GM19328 (cell line): Measurements from ENCODE around the gene DUS2.
"Not testable (repeated sequence)": the region's sequence is repeated elsewhere in the genome, so short reads cannot be mapped to it uniquely, and the experiment has no call there.

Source experiments
- ATAC-seq: cut with Tn5 transposase; IDR thresholded peaks from one replicate; pipeline ENCODE4 v1.9.1; 2021; ENCODE audit warnings: mild to moderate bottlenecking, moderate library complexity; ENCODE audit not compliant: unreplicated experiment

DUS2 gene

DNA sequence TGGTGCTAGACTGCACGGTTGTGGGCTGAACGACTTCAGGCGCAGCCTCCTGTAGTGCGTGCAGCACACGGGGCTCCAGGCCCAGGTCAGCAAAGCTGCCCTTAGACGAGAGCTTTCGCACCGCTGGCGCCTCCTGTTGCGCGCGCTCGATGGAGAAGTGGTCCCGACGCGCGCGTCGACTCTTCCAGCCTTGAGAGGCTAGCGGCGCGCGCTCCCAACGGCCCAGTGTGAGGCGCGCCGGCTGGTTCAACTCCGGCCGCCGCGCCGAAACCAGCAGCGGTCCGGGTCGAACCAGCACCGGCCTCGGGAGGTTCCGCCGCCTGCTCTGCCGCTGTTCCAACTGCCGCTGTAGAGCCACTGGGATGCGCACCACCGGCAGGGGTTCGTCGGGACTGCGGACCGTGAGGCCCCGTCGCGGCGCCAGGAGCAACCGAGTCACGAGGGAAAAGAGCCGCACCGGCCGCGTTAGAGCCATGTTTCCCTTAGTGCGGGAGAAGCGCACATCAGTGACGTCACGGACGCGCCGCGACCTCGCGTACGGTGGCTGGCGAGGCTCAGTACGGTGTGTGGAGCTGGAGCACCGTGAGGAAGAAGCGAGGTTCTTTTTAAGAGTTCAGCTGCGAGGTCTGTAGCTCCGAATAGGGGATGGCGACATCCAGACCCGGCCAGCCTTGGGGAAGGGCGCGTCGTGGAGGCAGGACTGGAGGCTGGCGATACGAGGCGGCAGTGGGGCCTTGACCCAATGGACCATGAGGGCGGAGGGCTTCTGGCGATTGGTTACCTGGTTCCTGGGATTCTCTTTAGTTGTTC lies at the start of gene DUS2, which contains the start of gene DDX28:
DUS2 (plus strand) TSS at position 557 of the 810 bp plus-strand sequence. CDS start 14,740 bp downstream, outside the sequence.
DDX28 (minus strand) TSS at position 505 of the 810 bp plus-strand sequence; CDS start at position 475, 30 bp downstream.
- peak; percentile 65 for ATAC-seq

- no peak for ATAC-seq
These were observed 47.6 kb upstream of the DUS2 start for GRCh38 chr16:67975321-67976105.

DNA sequence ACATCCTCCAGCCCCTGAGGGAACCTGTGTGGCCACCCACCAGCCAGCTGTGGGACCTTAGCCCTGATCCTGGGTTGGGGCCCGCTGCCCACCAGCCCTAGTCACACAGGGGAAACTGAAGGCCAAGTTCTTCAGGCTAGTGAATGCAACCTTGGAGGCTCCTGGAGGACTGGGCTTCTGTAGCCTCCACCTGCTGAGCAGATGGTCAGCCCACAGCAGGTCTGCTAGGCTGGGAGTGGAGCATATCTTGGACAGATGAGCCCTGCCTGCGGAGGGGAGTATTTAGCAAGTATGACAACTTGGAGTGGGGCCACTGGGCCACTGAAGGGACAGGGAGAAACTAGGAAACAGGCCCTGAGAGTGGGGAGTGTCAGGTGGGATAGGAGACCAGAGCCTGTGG lies 46.9 kb upstream of the DUS2 start:
- ATAC-seq, result no peak

DNA sequence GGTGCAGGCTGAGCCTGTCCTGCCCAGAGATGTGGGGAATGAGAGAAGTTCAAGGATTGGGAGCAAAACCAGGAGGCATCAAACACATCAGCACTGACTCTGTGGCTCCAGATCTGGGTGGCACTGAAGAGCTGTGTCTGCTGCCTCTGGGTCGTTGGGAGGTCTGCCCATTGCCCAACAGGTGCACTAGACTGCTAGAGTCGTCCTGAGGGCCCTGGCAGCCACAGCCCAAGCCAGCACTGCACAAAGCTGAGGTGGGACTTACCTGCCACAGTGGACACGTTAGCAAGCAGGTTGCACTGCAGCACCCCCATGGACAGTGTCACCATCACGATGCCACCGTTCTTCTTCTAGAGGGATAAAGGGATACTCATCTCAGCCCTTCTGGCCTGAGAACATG lies 46.1 kb upstream of the DUS2 start:
- ATAC-seq, result no peak

DNA sequence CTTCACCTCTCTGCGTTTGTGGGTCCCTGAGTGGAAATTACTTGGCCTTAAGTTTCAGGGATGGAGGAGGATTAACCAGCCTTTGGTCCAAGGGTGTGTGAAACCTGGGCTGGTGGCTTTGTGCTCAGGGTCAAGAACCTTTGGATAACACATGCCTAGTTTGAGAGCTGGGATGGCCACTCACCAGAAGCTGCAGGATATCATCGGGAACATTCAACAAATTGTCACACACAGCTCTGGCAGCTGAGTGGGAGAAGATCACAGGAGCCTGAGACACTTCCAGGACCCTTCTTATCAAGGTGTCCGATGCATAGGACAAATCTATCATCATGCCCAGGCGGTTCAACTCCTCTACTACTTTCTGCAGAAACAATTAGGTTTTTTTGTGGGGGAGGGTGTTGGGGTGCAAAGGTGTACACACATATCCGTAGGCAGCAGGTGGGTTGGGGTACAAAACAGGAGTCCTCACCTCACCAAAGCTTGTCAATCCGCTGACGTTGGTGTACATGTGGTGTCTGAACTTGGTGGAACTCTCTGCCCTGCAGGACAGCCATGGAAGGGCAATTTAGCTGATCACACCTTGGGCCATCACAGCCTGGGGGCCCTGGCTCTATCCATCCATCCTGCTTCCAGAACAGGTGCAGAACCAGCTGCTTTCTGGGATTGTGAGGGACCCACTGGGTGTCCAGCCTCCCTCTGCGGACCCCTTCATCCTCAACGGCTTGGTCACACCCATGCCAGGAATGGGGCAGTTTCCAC lies 45.4 kb upstream of the DUS2 start:
- ATAC-seq, result no peak

- ATAC-seq, result no peak
These were observed 43.0 kb upstream of the DUS2 start, which contains the start of gene DPEP3 for GRCh38 chr16:67979955-67980678. TSS of gene DPEP3 (minus strand) at chr16:67980499. CDS start at chr16:67980380, 119 bp downstream.

DNA sequence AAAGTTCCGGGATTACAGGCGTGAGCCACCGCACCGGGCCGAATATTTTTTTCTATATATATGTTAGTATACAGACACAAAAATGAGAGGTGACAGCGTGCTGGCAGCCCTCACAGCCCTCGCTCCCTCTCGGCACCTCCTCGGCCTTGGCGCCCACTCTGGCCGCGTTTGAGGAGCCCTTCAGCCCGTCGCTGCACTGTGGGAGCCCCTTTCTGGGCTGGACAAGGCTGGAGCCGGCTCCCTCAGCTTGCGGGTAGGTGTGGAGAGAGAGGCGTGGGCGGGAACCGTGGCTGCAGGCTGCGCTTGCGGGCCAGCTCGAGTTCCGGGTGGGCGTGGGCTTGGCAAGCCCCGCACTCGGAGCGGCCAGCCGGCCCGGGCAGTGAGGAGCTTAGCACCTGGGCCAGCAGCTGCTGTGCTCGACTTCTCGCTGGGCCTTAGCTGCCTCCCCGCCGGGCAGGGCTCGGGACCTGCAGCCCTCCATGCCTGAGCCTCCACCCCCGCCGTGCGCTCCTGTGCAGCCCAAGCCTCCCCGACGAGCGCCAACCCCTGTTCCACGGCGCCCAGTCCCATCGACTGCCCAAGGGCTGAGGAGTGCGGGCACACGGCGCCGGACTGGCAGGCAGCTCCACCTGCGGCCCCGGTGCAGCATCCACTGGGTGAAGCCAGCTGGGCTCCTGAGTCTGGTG lies 40.9 kb upstream of the DUS2 start:
- no peak for ATAC-seq

DNA sequence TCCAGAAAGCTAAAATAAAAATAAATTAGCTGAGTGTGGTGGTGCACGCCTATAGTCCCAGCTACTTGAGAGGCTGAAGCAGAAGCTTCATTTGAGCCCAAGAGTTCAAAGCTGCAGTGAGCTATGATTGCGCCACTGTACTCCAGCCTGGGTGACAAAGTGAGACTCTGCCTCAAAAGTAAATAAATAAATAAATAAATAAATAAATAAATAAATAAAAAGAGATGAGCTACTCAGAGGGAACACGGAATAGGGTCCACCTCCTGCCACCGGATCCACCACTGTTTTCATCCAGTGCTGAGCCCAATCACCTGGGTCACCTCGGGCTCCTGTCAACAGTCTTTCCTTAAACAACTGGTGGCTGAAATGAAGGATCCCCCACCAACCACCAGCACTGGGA lies 36.1 kb upstream of the DUS2 start:
- no peak for ATAC-seq

DNA sequence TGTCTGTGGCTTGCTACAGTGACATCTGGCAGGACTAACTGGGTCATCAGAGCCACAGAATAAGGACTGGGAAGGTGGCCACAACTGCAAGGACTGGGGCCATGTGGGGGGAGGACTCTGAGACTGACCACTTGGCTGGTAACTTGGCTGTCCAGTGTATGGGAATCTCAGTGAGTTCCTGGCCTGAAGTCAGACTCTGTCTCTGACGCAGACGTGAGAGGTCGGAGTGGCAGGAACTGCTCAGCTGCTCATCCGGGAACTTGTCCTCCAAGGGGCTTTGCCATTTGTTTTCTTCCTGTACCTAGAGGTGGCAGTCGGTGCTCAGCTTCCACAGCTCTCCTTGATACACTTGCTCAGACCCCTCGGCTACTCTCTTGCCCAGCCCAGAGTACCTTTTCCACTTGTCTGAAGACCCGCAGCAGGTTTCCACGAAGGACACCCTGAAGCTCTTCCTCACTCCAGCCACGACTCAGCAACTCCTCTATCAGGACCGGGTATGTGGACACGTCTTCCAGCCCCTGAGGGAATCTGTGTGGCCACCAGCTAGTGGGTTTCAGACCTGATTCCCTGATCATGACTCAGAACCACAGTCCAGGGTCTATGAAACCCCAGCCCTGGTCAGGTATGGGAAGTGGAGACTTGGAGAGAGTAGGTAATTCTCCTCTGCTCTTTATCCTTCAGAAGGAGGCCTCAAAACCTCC lies 35.5 kb upstream of the DUS2 start:
- no peak for ATAC-seq

GRCh38 chr16:67988675-67989074 lies 34.4 kb upstream of the DUS2 start:
- no peak for ATAC-seq

DNA sequence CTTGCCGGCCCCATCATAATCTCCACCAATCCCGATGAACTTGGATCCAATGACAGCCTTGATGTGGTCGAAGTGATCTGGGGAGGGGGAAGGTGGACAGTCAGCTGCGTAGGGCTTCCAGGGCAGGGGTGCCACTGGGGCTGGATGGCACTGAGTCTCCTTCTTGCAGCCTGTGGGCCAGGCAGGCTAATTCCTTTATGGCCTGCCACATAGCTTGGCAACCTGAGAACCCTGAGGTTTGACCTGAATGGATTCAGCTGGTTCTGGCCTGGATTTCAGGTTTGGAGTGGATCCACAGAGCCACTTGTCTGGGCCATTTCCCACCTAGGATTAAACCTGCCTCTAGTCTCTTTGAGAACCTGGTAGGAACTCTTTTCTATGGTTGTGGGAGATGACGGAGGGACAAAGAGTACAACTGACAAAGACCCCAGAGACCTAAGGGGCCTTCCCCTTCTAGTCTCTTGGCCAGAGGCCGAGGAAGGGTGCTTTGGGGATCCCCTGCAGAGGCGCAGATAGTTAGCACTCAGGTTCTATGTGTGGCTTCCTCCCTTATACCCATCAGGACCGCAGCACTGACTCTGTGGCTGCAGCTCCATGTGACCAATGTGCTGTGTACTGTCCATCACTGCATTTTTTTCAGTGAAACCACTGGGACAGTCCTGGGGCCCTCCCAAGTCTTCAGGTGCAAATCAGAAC lies 33.6 kb upstream of the DUS2 start:
- ATAC-seq, result no peak

DNA sequence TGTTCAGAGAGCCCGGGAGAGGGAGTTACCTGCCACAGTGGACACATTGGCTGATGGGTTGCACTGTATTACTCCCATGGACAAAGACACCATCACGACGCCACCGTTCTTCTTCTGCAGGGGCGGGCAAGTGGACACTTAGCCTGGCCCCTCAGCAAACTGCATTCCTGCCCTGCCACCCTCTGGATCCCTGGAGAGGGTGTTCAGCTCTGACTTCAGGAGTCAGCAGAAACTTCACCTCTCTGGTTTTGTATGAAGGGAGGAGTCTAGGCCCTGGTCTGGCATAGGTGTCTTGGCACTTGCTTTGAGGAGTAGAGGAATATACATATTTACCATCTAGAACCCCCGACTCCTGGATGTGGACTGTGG lies 33.1 kb upstream of the DUS2 start:
- ATAC-seq, result no peak

DNA sequence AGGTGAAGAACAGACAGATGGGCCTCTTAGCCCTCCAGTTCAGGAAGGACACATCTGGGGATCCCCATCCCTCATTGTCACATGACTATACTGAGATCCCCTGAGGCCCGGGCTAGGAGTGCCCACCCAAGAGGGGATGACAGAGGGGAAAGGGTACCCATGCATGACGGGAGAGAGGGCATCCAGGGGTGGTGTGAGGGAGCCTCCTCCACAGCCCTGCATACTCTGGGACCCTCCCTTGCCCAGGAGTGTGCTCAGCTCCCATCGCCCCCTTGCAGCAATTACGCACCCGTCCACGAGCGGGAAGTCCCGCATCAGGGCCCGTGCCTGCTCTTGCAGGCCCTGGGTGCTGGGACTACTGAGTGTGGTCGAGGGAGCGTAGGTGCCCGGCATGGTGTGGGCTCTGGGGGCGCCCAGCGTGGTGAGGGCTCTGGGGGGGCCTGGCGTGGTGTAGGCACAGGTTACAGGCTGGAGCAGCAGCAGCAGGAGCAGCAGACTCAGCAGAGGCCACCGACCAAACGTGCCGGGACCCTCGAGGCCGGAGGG lies 30.4 kb upstream of the DUS2 start:
- peak; percentile 7 for ATAC-seq

DNA sequence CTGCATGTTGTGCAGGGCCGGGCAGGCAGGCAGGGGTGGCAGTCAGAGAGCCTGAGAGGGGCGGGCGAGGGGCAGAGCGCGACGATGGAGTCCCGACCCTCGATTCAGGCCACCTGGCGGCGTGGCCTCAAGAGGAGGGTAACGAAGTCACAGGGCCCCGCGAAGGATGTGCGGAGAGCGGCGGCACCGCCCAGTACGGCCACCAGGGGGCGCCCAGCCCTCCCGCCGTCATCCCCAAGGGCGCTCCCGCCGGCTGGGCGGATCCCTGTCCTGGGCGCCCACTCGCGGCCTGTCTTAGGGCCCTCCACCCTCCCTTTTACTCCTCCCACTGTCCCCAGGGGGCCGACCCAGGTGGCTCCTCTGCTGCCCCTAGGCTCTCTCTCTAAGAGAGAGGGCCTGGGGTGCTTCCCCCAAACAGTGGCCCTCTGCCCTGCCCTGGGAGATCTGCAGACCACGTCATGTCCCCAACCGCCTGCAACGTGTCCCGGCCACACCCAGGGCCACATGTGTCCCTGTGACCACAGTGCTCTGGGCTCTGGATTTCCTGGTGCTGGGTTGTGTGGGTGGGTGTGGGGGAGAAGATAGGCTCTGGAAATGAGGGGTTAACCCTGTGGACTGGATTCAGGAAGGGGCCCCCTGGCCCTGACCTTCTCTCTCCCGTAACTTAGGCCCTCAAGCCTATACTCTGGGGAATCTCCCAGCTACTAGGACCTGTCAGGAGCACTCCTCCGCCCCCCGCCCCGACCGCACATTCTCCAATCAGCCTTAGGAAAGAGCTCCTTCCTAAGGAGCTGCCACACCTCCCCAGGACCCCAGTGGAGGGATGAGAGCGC lies 29.7 kb upstream of the DUS2 start:
- ATAC-seq, result peak; percentile 77

- not testable (repeated sequence) for ATAC-seq
These were observed 29.1 kb upstream of the DUS2 start for GRCh38 chr16:67994040-67994408.

- no peak for ATAC-seq
These were observed 27.7 kb upstream of the DUS2 start for GRCh38 chr16:67995423-67995822.

DNA sequence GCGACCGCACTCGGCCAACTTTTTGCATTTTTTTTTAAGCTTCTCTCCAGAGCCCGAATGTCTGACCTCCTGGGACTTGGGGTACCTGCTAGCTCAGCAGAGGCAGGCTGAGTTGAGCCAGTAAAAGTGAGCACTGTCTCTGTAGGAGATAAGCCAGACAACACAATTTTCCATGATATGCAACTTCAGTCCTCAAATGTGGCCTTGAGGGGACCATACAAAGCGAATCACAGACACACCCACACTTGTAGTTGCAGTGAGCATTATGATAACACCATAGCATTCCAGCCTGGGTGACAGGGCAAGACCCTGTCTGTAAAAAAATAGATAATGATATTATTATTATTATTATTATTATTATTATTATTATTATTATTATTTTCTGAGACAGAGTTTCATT lies 26.4 kb upstream of the DUS2 start:
- no peak for ATAC-seq
